ENCODE measurements around the gene PYGL. TPM values are rescaled to one million over a fixed set of nuclear protein-coding genes. Genes with fewer than 3 reads are reported as not detected.

Gene PYGL
- total RNA-seq, result not detected

GRCh38 chr14:50943943-50944646 lies at the start of gene PYGL:
Gene PYGL, minus strand, starts transcription at chr14:50944483. Its CDS starts 80 bp downstream, at chr14:50944403.

GRCh38 chr14:50871914-50872732 lies 72.2 kb downstream of the PYGL start, which contains the start of gene ABHD12B:
Gene ABHD12B, plus strand, starts transcription at chr14:50872053. Its CDS starts 122 bp downstream, at chr14:50872175.

Other genes with a start within 250 kb of the PYGL start
- gene NIN, start 113.3 kb downstream of the PYGL start, total RNA-seq, result 10 to 100 TPM; 83.1 to 87.3 TPM
- gene ABHD12B, start 72.4 kb downstream of the PYGL start, total RNA-seq, result not detected
- under 1 TPM; 0.30 to 0.34 TPM for gene TRIM9, start 150.6 kb upstream of the PYGL start, total RNA-seq